MM.1S (cell line): ENCODE data around the gene CABLES2.

Experiments used
- CTCF ChIP-seq: fragments of 300-600 bp; sonication (generic); IDR thresholded peaks from 2 replicates; pipeline ENCODE4 v1.5.1; 2016; ENCODE audit warnings: antibody characterized with exemption, low read length, mixed read lengths
- EZH2 ChIP-seq: fragments of 300-600 bp; sonication (generic); optimal IDR thresholded peaks from 2 replicates; pipeline ENCODE3; 2017; ENCODE audit warnings: low read depth, mild to moderate bottlenecking, antibody characterized with exemption, low read length, mixed read lengths

- no peak for TF ChIP-seq CTCF
- no peak for TF ChIP-seq EZH2
Observed at GRCh38 chr20:62355516-62355877, 51.6 kb downstream of the CABLES2 start.
